HUES48 (cell line): ENCODE measurements around the gene ASIC1.

Experiments used
- H3K27ac ChIP-seq: one replicate; pipeline ENCODE4 v1.7.0; 2013; ENCODE audit warnings: low read depth, low read length, inconsistent platforms
- H3K27me3 ChIP-seq: 2 replicates; pipeline ENCODE4 v1.6.1; 2013; ENCODE audit warnings: mild to moderate bottlenecking, low read length; ENCODE audit not compliant: control insufficient read depth, insufficient read depth
- H3K36me3 ChIP-seq: 2 replicates; pipeline ENCODE4 v1.6.1; 2013; ENCODE audit warnings: low read length; ENCODE audit not compliant: control insufficient read depth, insufficient read depth
- H3K4me1 ChIP-seq: 2 replicates; pipeline ENCODE4 v1.6.1; 2013; ENCODE audit warnings: mild to moderate bottlenecking, low read length; ENCODE audit not compliant: control insufficient read depth, insufficient read depth
- H3K4me3 ChIP-seq: 2 replicates; pipeline ENCODE4 v1.5.1; 2013; ENCODE audit warnings: mild to moderate bottlenecking, low read depth, low read length
- H3K9ac ChIP-seq: 2 replicates; pipeline ENCODE4 v1.6.1; 2013; ENCODE audit warnings: mild to moderate bottlenecking, low read depth, low read length, moderate library complexity
- H3K9me3 ChIP-seq: 2 replicates; pipeline ENCODE4 v1.6.1; 2013; ENCODE audit warnings: low read length; ENCODE audit not compliant: control insufficient read depth, insufficient read depth

The ASIC1 gene

DNA sequence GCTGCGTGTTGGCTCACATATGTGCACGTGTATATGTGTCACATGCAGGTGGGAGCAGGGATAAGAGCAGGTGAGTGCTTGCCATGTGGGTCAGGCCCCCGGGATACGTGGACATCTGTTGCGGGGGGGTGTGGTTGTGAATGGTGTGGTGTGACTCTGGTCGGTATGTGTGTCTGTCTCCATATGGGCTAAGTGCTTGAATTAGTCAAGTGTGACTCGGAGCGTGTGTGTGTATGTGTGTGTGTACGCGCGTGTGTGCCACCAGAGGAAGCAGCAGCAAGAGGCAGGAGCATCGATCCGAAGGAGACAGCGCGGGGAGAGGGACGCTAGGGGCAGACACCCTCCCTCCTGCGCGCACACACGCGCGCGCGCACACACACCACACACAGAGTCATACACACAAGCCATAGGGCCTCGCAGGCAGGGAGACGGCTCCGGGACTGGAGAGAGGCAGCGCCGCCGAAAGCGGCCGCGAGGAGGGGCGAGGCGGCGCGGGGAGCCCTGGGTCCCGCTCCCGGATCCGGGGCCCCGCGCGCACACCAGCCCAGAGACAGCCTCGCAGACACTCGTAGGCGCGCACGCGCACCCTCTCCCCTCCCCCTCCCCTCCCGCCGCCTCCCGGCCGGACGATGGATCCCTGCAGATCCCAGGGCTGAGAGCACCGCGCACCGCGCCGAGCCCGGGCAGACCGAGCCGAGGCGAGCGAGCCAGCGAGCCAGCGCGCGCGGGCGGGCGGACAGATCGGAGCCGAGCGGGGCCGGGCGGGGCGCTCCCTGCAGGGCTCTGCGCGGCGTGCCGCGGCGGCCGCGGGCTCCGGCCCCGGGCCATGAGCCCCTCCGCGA is at the start of gene ASIC1:
Gene ASIC1 (plus strand): TSS at position 597 of the 842 bp plus-strand sequence. CDS start 1,171 bp downstream, outside the sequence.
- Histone ChIP-seq H3K9ac (no peak within 1 kb of the TSS), H3K4me3 (peak within 1 kb of the TSS; percentile 79), H3K9me3 (no peaks in the 10 kb centered on the region), H3K27me3 (peaks cover 97% of the 10 kb centered on the region), H3K4me1 (peaks cover 10% of the 10 kb centered on the region; the same call in 1 of the 2 replicates), H3K27ac (no peak within 1 kb of the TSS), H3K36me3 (no peaks in the 10 kb centered on the region)

DNA sequence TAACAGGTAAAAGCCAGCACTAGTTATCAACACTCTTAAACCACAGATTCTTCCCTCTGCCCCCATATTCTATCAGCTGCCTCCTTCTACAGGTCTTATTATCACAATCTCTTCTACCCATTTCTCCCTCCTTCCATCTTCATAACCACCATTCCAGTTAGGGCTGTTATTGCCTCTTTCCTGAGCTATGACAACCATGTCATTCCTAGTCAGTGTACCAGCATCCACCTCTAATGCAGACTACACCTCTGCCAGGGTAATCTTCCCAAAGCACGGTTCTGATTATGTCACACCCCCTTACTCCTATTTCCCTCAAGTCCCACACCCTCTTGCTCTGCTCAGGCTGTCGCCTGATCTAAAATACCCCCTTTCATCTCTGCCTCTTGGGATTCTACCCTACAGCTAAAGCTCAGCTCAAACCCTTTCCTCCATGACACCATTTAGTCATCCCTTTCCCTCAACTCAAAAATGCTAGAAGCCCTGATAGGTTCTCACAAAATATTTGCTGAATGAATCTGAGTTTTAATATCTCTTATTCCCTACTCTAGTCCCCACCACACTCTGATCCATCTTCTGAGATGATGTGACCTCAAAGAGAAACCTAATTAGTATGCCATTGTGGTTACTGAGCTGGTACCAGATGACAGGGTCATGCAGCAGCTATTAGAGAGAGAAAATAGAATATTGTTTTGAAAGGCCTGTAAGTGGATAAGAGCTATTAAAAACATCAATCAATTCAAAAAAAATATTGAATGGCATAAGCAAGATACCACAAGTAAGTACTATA is 43.8 kb upstream of the ASIC1 start:
- H3K36me3 ChIP-seq = peaks cover 34% of the 10 kb centered on the region
- H3K27me3 ChIP-seq = no peaks in the 10 kb centered on the region
- no peaks in the 10 kb centered on the region for H3K9me3 ChIP-seq
- H3K27ac ChIP-seq = no peak overlapping the region
- H3K4me3 ChIP-seq = no peak overlapping the region
- H3K4me1 ChIP-seq = 0 out of 2 replicates have a peak, but pooled peaks cover 2% of the 10 kb centered on the region
- H3K9ac ChIP-seq = no peak overlapping the region

DNA sequence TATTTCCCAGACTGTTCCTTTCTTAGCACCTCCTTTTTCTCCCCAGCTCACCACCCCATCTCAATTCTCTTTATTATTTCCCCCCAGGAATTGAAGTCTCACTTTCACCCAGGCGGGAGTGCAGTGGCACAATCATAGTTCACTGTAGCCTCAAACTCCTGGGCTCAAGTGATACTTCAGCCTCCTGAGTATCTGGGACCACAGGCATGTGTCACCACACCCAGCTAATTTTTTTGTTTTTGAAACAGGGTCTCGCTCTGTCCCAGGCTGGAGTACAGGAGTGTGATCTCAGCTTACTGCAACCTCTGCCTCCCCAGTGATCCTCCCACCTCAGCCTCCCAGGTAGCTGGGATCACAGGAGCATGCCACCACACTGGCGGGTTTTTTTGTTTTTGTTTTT is 43.1 kb upstream of the ASIC1 start:
- Histone ChIP-seq H3K9me3 (no peaks in the 10 kb centered on the region), H3K4me3 (no peak overlapping the region), H3K36me3 (peaks cover 34% of the 10 kb centered on the region), H3K9ac (no peak overlapping the region), H3K27me3 (no peaks in the 10 kb centered on the region), H3K4me1 (0 out of 2 replicates have a peak, but pooled peaks cover 8% of the 10 kb centered on the region), H3K27ac (no peak overlapping the region)

DNA sequence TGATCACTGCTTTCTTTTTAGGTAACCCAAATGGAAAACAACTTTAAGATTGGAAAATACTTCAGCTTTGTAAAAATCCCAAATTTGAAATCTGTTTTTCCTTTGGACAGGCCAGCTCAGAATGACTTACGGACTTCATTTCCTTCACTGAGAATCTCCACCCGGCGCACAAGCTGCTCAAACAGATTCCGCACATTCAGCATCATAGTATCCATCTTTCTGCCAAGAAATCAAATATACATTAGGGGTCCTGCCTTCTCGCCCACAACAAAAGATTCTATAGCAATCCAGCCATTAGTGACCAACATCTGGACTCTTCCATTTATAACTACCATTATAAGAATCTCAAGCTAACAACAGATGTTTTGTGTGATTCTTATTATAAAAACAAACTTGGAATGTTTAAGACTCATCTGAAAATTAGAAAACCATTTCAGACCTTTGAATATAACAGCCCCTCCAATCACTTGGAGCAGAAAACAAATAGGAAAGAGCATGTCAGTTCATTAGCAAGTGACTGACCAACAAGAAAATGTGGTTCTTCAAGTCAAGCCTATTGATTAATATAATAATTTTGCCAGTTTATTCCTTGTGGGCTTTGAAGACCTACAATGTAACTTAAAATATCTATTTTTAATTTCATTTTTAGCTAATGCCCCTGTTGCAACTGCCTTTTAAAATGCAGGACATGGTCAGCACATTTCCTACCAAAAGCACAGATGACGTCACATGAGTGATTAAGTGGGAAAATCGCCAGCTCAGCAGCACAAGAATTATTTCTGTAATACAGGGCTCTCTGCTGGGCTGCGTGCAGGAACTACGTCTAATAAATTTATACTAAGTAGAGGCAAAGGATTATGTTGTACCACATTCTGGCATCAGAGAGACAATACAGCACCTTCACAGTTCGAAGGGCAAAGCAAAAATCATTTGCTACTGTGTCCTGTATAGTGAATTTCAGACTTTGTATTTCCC is 40.6 kb upstream of the ASIC1 start:
- H3K9me3 ChIP-seq = no peaks in the 10 kb centered on the region
- H3K36me3 ChIP-seq = peaks cover 27% of the 10 kb centered on the region
- H3K27me3 ChIP-seq = no peaks in the 10 kb centered on the region
- no peak overlapping the region for H3K9ac ChIP-seq
- H3K4me1 ChIP-seq = 0 out of 2 replicates have a peak, but pooled peaks cover 8% of the 10 kb centered on the region
- no peak overlapping the region for H3K27ac ChIP-seq
- no peak overlapping the region for H3K4me3 ChIP-seq

DNA sequence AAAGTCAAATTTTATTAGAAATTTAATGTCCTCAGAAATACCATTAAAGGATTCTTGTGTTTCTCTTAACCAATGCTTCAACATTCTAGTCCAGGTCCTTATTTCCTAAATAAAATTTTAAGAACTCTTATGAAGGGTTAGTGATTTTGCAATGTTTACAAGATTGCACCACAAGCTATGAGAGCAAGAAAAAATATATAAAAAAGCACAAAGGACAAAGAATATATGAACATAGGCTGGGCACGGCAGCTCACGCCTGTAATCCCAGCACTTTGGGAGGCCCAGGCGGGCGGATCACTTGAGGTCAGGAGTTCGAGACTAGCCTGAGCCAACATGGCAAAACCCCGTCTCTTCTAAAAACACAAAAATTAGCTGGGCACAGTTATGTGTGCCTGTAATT is 39.8 kb upstream of the ASIC1 start:
- Histone ChIP-seq H3K9ac (no peak overlapping the region), H3K4me1 (0 out of 2 replicates have a peak, but pooled peaks cover 8% of the 10 kb centered on the region), H3K9me3 (no peaks in the 10 kb centered on the region), H3K36me3 (peaks cover 27% of the 10 kb centered on the region), H3K27ac (no peak overlapping the region), H3K4me3 (no peak overlapping the region), H3K27me3 (no peaks in the 10 kb centered on the region)

DNA sequence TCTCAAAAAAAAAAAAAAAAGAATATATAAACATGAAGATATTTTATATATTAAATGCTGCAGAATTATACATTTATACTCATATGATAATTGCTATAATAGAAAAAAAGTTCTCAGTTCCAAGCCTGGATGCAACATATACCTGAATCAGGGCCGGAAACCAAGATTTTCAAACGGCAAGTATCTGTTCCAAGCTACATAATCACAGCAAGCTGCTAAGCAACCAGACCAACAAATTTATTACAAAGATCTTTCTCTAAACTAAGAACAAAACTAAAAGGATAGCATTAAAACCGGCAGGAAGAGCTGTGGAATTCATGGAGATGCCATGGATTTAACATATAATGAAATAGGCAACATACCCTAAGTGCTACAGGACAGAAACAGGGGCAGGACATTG is 39.2 kb upstream of the ASIC1 start:
- Histone ChIP-seq H3K36me3 (peaks cover 27% of the 10 kb centered on the region), H3K27ac (no peak overlapping the region), H3K27me3 (no peaks in the 10 kb centered on the region), H3K9me3 (no peaks in the 10 kb centered on the region), H3K4me3 (no peak overlapping the region), H3K4me1 (0 out of 2 replicates have a peak, but pooled peaks cover 8% of the 10 kb centered on the region), H3K9ac (no peak overlapping the region)

DNA sequence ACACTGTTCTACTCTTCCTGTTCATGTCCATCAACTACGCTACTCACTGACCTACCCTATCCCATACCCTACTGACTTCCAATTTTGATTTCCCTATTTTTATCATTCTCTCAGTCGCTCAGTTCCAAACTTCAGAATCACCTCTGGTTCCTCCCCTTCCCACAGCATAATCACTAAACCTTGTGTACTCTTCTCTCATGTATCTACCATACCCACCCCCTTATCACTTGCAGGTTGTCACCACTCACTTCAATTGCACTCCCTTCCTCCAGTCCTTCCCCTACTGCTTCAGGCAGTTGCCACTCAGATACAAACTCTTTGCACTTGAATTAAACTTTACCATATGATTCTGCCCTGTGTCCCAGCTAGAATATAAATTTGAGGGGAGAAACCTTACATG is 38.4 kb upstream of the ASIC1 start:
- Histone ChIP-seq H3K4me3 (no peak overlapping the region), H3K27me3 (no peaks in the 10 kb centered on the region), H3K9me3 (no peaks in the 10 kb centered on the region), H3K36me3 (peaks cover 22% of the 10 kb centered on the region), H3K4me1 (0 out of 2 replicates have a peak, but pooled peaks cover 8% of the 10 kb centered on the region), H3K9ac (no peak overlapping the region), H3K27ac (no peak overlapping the region)

DNA sequence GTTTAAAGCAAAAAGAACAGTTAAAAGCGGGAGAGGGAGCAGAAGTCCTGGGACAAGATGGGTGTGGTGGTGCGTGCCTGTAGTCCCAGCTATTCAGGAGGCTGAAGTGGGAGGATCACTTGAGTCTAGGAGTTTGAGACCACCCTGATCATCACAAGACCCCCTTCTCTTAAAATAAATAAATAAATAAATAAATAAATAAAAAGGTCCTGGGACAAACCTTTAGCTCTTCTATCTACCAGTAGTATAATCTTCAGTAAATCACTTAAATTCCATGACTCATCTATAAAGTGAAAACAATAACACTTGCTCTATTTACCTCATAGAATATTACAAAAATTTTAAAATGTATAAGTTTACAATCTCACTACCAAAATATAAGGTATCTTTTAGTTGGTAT is 37.9 kb upstream of the ASIC1 start:
- H3K9ac ChIP-seq = no peak overlapping the region
- H3K36me3 ChIP-seq = peaks cover 16% of the 10 kb centered on the region
- H3K27ac ChIP-seq = no peak overlapping the region
- H3K9me3 ChIP-seq = no peaks in the 10 kb centered on the region
- peaks cover 12% of the 10 kb centered on the region; the same call in 1 of the 2 replicates for H3K4me1 ChIP-seq
- H3K27me3 ChIP-seq = no peaks in the 10 kb centered on the region
- H3K4me3 ChIP-seq = no peak overlapping the region

DNA sequence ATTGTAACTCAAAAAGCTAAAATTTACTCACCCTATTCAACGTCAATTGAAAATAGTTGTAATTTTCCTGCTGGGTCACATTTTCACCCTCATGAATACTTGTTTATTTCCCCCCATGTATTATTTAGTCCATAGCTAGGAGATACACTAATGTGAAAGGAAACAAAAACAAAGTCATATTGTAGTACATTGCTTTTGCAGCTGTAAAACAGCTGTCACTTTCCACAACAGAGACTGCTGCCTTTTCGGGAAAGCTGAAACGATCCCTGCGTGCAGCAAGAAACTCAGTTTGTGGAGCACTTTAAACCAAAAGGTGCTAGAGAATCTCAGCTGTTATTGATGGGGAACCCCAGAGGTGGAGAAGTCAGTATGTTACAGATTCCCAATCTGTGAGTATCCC is 36.4 kb upstream of the ASIC1 start:
- no peak overlapping the region for H3K9ac ChIP-seq
- peaks cover 12% of the 10 kb centered on the region; the same call in 1 of the 2 replicates for H3K4me1 ChIP-seq
- H3K9me3 ChIP-seq = no peaks in the 10 kb centered on the region
- no peaks in the 10 kb centered on the region for H3K27me3 ChIP-seq
- H3K27ac ChIP-seq = no peak overlapping the region
- peaks cover 7% of the 10 kb centered on the region for H3K36me3 ChIP-seq
- no peak overlapping the region for H3K4me3 ChIP-seq

DNA sequence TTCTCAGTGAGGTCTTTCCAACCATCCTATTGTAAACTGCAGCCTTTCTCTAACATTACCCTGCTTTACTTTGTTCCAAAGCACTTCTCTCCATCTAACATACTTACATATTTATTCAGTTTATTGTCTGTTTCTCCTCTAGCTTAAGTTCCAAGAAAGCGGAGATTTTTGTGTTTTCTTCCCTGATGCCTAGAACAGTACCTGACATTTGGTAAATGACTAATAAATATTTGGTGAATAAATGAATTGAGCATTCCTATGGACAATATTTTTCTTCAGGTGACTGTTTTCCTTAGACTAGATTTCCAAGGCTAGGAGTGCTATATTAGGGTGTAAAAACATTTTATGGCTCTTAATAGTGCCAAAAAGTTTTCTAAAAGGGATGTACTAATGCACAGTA is 34.5 kb upstream of the ASIC1 start:
- no peak overlapping the region for H3K27ac ChIP-seq
- peaks cover 12% of the 10 kb centered on the region; the same call in 1 of the 2 replicates for H3K4me1 ChIP-seq
- H3K9ac ChIP-seq = no peak overlapping the region
- no peaks in the 10 kb centered on the region for H3K9me3 ChIP-seq
- H3K4me3 ChIP-seq = no peak overlapping the region
- H3K27me3 ChIP-seq = no peaks in the 10 kb centered on the region
- H3K36me3 ChIP-seq = peaks cover 3% of the 10 kb centered on the region; the same call in 1 of the 2 replicates
